ENCODE data around the gene D2HGDH. TPM values are rescaled to one million over a fixed set of nuclear protein-coding genes. Genes with fewer than 3 reads are reported as not detected.
"Not testable (repeated sequence)": the region's sequence is repeated elsewhere in the genome, so short reads cannot be mapped to it uniquely, and the experiment has no call there.

D2HGDH gene
- polyA plus RNA-seq, 1 experiment = 16.1 TPM

DNA sequence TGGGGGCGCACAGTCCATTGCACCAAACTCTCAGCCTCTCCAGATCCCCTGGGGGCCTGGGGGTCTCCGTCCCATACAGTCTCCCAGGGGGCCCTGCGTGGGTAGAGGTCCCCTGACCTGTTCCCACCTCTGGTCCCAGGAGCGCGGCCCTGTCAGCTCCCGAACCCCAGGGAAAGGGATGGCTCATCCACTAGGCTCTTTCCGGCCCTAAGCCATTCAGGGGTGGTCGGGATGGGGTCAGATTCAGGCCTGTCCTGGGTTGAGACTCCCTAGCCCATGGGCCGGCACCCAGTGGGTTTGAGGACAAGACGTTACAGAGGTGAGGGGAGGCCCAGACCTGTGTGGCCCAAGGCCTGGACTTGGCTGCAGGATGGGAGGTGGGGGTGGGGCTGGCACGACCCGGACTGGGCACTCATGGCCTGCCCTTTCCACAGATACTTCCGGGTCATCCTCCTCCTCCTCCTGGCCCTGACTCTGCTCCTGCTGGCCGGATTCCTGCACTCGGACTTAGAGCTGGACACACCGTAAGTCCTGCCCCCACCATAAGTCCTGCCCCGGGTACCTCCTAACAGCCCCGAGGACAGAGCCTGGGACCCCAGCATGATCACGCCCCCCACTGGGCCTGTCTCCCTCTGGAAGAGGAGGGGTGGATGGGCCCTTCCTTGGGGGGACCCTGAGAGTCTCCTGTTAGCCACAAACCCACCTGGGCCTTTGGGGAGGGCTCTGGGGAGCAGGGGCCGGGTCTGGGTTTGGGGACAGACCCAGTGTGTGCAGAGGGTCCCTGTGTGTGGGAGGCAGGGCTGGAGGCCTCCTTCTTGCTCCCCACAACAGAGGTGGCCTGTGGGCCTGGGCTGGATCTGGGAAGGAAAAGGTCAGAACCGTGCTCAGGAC, 64.4 kb downstream of the D2HGDH start:
- no peak for DNase-seq (ENCODE audit: low read depth)
- POLR2A ChIA-PET = no interaction called here
- CTCF ChIA-PET = no interaction called here
- Histone ChIP-seq H3K36me3 (ENCODE audit: control insufficient read depth, insufficient read depth, low read length) (no peaks in the 10 kb centered on the region), H3K4me3 (ENCODE audit: low read depth, low read length) (no peak overlapping the region), H3K27me3 (ENCODE audit: control insufficient read depth, insufficient read depth, low read length) (peaks cover 10% of the 10 kb centered on the region)
- TF ChIP-seq, protein P1, sequence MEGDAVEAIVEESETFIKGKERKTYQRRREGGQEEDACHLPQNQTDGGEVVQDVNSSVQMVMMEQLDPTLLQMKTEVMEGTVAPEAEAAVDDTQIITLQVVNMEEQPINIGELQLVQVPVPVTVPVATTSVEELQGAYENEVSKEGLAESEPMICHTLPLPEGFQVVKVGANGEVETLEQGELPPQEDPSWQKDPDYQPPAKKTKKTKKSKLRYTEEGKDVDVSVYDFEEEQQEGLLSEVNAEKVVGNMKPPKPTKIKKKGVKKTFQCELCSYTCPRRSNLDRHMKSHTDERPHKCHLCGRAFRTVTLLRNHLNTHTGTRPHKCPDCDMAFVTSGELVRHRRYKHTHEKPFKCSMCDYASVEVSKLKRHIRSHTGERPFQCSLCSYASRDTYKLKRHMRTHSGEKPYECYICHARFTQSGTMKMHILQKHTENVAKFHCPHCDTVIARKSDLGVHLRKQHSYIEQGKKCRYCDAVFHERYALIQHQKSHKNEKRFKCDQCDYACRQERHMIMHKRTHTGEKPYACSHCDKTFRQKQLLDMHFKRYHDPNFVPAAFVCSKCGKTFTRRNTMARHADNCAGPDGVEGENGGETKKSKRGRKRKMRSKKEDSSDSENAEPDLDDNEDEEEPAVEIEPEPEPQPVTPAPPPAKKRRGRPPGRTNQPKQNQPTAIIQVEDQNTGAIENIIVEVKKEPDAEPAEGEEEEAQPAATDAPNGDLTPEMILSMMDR (IDR thresholded peaks at IDR 0.05; ENCODE audit: insufficient read depth, low read depth, low read length) = no peak

DNA sequence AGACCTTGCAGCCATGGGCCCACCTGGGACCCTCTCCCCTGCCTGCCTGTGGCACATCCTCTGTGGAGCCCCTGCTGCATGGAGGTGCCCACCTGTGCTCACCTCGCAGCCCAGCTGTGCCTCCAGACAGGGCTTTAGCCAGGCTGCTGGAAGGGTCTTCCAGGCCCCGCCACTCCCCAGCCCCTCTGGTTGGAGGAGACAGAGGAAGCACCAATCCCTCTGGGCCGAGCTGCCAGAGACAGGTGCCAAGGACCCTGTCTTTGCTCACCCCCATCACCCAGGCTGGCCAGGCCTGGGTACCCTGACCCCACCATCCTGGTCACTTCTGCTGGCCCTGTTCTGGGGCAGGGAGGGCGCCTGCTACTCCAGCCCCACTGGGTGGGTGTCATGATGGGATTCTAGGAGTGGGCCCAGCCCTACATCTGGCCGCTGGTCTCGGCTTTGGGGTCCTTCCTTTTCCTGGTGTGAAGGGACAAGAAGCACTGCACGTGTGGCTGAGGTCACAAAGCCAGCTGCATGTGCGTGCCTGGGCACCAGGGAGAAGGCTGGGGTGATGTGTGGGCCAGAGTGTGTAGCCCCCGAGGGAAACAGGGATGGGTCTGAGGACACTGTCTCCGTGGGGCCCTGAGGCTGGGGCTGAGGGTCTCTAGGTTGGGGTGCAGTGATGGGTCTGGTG, 65.2 kb downstream of the D2HGDH start:
- H3K36me3 ChIP-seq (ENCODE audit: control insufficient read depth, insufficient read depth, low read length) = no peaks in the 10 kb centered on the region
- TF ChIP-seq, protein P1 (IDR thresholded peaks at IDR 0.05; ENCODE audit: insufficient read depth, low read depth, low read length) = no peak
- ChIA-PET POLR2A (no interaction called here), CTCF (no interaction called here)
- H3K27me3 ChIP-seq (ENCODE audit: control insufficient read depth, insufficient read depth, low read length) = peaks cover 14% of the 10 kb centered on the region
- no peak overlapping the region for H3K4me3 ChIP-seq (ENCODE audit: low read depth, low read length)
- no peak for DNase-seq (ENCODE audit: low read depth)

DNA sequence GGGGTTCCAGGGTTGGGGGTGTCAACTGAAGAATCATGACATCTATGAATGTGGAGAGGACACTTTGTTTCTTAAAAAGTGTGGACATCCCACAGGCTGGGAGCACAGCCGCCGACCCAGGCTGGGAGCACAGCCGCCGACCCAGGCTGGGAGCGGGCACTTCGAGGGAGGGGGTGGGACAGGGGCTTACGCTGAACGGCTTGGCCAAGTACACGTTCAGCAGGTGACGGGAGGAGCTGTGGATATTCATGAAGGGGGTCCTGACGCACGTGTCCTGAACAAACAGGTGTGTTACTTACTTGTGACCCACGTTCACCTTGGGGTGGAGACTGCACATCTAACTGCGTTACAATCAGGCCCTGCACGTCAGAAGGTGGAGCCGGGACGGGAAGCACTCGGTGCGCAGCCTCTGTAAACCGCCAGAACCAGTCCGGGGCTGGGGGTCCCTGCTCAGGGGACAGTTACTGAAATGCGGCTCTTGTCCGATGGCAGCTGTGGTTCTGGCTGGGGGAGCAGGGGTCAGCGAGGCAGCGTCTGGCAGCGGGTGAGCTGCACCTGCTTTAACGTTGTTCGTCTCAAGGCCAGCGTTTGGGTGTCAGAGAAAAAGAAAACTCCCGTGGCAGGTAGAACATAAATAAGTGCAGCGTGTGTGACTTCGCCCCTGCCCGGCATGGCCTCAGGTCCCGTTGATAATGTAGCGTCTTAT, 65.9 kb downstream of the D2HGDH start:
- CTCF ChIA-PET; H3K4me3 ChIP-seq (ENCODE audit: low read depth, low read length); POLR2A ChIA-PET; H3K36me3 ChIP-seq (ENCODE audit: control insufficient read depth, insufficient read depth, low read length); DNase-seq (ENCODE audit: low read depth): not testable (repeated sequence)
- peaks cover 14% of the 10 kb centered on the region for H3K27me3 ChIP-seq (ENCODE audit: control insufficient read depth, insufficient read depth, low read length)

DNA sequence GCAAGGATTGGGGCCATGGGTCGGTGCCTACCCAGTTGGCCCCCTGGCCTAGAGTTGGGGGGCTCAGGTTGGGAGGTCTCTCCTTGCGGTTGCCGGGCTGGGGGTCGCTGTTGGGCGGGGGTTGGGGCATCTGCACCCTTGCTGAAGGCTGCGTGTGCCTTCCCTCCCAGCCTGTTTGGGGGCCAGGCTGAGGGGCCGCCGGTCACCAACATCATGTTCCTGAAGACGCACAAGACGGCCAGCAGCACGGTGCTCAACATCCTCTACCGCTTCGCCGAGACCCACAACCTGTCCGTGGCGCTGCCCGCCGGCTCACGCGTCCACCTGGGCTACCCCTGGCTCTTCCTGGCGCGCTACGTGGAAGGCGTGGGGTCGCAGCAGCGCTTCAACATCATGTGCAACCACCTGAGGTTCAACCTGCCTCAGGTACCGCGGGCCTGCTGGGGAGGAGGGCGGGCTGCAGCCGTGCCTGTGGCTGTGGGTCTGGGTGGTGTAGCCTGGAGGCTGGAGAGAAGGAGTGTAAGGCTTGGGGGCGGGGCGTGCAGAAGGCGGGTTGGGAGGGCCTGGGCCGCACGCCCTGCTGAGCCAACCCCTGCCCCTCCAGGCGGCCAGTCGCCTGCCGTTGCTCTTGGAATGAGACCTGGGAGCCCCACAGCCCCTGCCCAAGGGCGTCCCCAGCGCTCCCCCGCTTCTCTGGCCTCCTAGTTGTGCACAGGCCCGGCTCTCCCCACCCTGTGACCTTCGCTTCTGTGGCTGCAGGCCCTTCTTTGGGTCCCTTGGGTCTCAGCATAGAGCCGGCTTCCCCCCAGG, 67.4 kb downstream of the D2HGDH start:
- Histone ChIP-seq H3K4me3 (ENCODE audit: low read depth, low read length) (no peak overlapping the region), H3K27me3 (ENCODE audit: control insufficient read depth, insufficient read depth, low read length) (peaks cover 11% of the 10 kb centered on the region), H3K36me3 (ENCODE audit: control insufficient read depth, insufficient read depth, low read length) (no peaks in the 10 kb centered on the region)
- ChIA-PET CTCF (no interaction called here), POLR2A (no interaction called here)
- DNase-seq (ENCODE audit: low read depth) = no peak
- TF ChIP-seq, protein P1 (IDR thresholded peaks at IDR 0.05; ENCODE audit: insufficient read depth, low read depth, low read length) = no peak

DNA sequence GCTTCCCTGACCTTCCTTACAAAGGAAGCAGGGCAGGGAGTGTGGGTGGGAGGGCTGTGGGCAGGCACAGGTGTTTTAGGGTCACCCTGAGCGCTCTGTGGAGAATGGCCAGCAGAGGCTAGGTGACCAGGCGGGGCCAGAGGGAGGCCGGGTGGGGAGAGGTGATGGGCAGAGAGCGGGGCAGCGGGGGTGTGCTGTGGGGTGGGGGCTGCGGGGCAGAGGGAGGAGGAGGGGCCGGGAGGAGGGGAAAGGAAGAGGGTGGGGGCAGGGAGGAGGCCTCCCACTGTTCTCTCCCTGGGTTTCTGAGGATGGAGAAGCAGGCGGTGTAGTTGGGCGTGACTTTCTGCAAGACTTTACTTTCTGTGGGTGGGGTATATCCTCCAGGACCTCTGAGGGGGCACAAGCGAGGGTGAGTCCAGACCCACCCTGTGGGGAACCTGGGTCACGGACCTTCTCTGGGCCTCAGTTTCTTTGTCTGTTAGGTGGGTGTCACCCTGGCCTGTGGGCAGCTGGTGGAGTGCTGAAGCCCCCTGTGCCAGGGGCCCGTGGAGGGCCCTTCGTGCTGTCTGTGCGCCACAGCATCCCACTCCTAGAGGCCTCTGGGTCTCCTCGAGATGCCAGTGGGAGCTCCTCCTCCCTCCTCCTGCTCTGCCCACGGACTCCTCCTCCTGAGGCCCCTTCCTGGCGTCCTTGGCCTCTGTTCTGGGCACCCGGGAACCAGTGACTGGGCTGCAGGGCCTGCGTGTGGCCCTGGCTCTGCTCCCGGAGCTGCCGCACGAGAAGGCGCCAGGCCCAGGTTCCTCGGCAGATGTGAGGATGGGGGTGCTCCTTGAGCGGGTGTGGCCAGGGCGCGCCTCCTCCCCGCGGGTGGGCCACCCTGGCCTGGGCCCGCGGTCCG, 68.2 kb downstream of the D2HGDH start:
- DNase-seq (ENCODE audit: low read depth) = no peak
- peaks cover 11% of the 10 kb centered on the region for H3K27me3 ChIP-seq (ENCODE audit: control insufficient read depth, insufficient read depth, low read length)
- H3K36me3 ChIP-seq (ENCODE audit: control insufficient read depth, insufficient read depth, low read length) = no peaks in the 10 kb centered on the region
- ChIA-PET POLR2A (no interaction called here), CTCF (no interaction called here)
- TF ChIP-seq, protein P1 (IDR thresholded peaks at IDR 0.05; ENCODE audit: insufficient read depth, low read depth, low read length) = no peak
- no peak overlapping the region for H3K4me3 ChIP-seq (ENCODE audit: low read depth, low read length)

All from BJ (cell line).